Transverse colon (tissue), 4 donors: ENCODE results near the gene ENPP5. TPM values are rescaled to one million over a fixed set of nuclear protein-coding genes. Genes with fewer than 3 reads are reported as not detected.
"Not testable (repeated sequence)": the region's sequence is repeated elsewhere in the genome, so short reads cannot be mapped to it uniquely, and the experiment has no call there.

ENCODE experiments used
- DNase-seq: peaks from one replicate; pipeline ENCODE4 v3.0.0-alpha.2; 2019
- H3K27ac ChIP-seq, 4 donors: fragments of 200-600 bp; sonication (generic); 2 replicates each; pipeline ENCODE4 v1.5.1; 2016 to 2018; ENCODE audit warnings: inconsistent platforms in 4 of 4
- H3K27me3 ChIP-seq: fragments of 200-600 bp; sonication (generic); 2 replicates; pipeline ENCODE4 v1.5.1; 2017; ENCODE audit warnings: inconsistent platforms
- H3K36me3 ChIP-seq, 4 donors: fragments of 200-600 bp; sonication (generic); 2 replicates each; pipeline ENCODE4 v1.5.1; 2017 to 2019; ENCODE audit warnings: inconsistent platforms in 4 of 4
- H3K4me1 ChIP-seq, 4 donors: fragments of 200-600 bp; sonication (generic); 2 replicates each; pipeline ENCODE4 v1.5.1; 2017 to 2020; ENCODE audit warnings: inconsistent platforms in 4 of 4
- H3K4me3 ChIP-seq, 4 donors: fragments of 200-600 bp; sonication (generic); 1 replicate in 1 of 4; 2 replicates in 3 of 4; pipeline versions ENCODE4 v1.5.1 to v1.6.1; 2017 to 2019; ENCODE audit warnings: inconsistent platforms in 4 of 4
- H3K9me3 ChIP-seq, 2 donors: fragments of 200-600 bp; sonication (generic); 2 replicates each; pipeline ENCODE4 v1.5.1; 2017 to 2019; ENCODE audit warnings: inconsistent platforms in 2 of 2
- CTCF ChIP-seq, 5 experiments: fragments of 200-600 bp in 3 of 5; fragments of 450-650 bp in 2 of 5; sonication (generic) in 3 of 5; IDR thresholded peaks; 1 replicate in 2 of 5; 2 replicates in 3 of 5; pipeline ENCODE4 v1.5.1; 2016 to 2017; ENCODE audit warnings: antibody characterized with exemption in 5 of 5, inconsistent platforms in 3 of 5, mild to moderate bottlenecking in 2 of 5, moderate library complexity in 1 of 5
- EP300 ChIP-seq: sonication (generic); formaldehyde crosslinking; IDR thresholded peaks from one replicate; pipeline ENCODE4 v1.6.1; 2017; ENCODE audit warnings: antibody characterized with exemption, low read depth
- POLR2A ChIP-seq: fragments of 450-650 bp; IDR thresholded peaks from one replicate; pipeline ENCODE4 v1.6.1; 2016; ENCODE audit warnings: antibody characterized with exemption, mild to moderate bottlenecking, moderate library complexity
- POLR2AphosphoS5 ChIP-seq, 3 donors: sonication (generic); formaldehyde crosslinking; IDR thresholded peaks; one replicate each; pipeline ENCODE4 v1.6.1; 2016; ENCODE audit warnings: antibody characterized with exemption in 3 of 3
- WGBS, 2 donors: methylation state at CpG; one replicate each; pipeline ENCODE4 v1.1.5; 2018; ENCODE audit warnings: low coverage in 1 of 2; 5-methylcytosine and 5-hydroxymethylcytosine counted together
- in situ Hi-C, 4 donors: fragments of 200-750 bp; cut with MboI; loops; one replicate each; pipeline versions ENCODE4 v1.15.0 to v1.15.1; 2017; ENCODE audit warnings: low sequenced_read_pairs in 3 of 4, low pct_ligation_motif_present in 1 of 4, low pct_unique_long_range_greater_than_20kb in 1 of 4
- intact Hi-C: fragments of 100-400 bp; cut with DNase I; formaldehyde crosslinking; loops from one replicate; pipeline ENCODE4 v1.15.1; 2023; ENCODE audit warnings: low total_unique reads
- total RNA-seq, 4 donors: library from RNA; depleted of rRNA; stranded (reverse); fragments of >200 nt; gene quantifications; one replicate each; pipeline ENCODE4 v1.1.0, GENCODE V29; 2016

Gene ENPP5
- total RNA-seq, 4 donors from 2014 or later: 3.3 to 5.5 TPM; not detected in 2

DNA sequence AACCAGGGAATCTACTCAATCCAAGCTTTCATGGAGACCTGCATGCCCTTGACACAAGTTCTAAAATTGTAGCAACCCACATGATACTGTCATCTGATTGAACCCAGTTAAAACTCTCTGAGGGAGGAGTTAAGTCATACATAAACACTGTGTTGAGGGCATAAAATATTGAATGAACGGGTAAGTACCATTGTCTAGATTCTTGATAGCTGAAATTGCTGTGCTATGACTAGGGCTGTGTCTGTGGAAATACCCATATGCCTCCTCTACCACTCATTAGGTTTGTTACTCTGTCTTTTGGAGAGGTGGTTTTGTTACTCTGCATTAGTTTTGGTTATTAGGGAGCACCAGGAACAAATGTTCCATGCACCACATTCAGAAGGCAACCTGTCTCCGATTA is 33.4 kb downstream of the ENPP5 start:
- intact Hi-C loops (no loop called here), in situ Hi-C loops (no loop called here)
- no peaks in the 10 kb centered on the region for H3K9me3 ChIP-seq
- no peak overlapping the region for H3K4me3 ChIP-seq
- H3K36me3 ChIP-seq: peaks cover 0 to 6% (median 0%) of the 10 kb centered on the region in 4 donors
- no peaks in the 10 kb centered on the region for H3K27me3 ChIP-seq
- no peak for TF ChIP-seq POLR2A
- TF ChIP-seq CTCF (IDR thresholded peaks at IDR 0.05): no peak
- no peak for TF ChIP-seq POLR2AphosphoS5 (IDR thresholded peaks at IDR 0.05)
- no peak for TF ChIP-seq EP300
- H3K4me1 ChIP-seq: no peaks in the 10 kb centered on the region
- 50 to 68% methylated on average over 1 to 2 of the region's 2 CpGs for WGBS, 2 donors
- H3K27ac ChIP-seq: no peak overlapping the region
- no peak for DNase-seq

GRCh38 chr6:46136831-46137230 is 33.9 kb downstream of the ENPP5 start:
- Histone ChIP-seq H3K36me3 (peaks cover 0 to 5% (median 0%) of the 10 kb centered on the region in 4 donors), H3K4me1 (no peaks in the 10 kb centered on the region), H3K27ac (no peak overlapping the region), H3K4me3 (no peak overlapping the region), H3K9me3 (no peaks in the 10 kb centered on the region), H3K27me3 (no peaks in the 10 kb centered on the region)
- TF ChIP-seq EP300: no peak
- TF ChIP-seq CTCF (IDR thresholded peaks at IDR 0.05): no peak
- TF ChIP-seq POLR2A: no peak
- TF ChIP-seq POLR2AphosphoS5 (IDR thresholded peaks at IDR 0.05): no peak
- WGBS, 2 donors: 84 to 86% methylated on average over 1 to 2 of the region's 2 CpGs
- in situ Hi-C loops: no loop called here
- no peak for DNase-seq
- intact Hi-C loops: no loop called here

- WGBS, 2 donors: 69 to 83% methylated on average over 1 of the region's 1 CpG
- TF ChIP-seq POLR2AphosphoS5 (IDR thresholded peaks at IDR 0.05) (no peak), EP300 (no peak), CTCF (IDR thresholded peaks at IDR 0.05) (no peak), POLR2A (no peak)
- no peak for DNase-seq
- Histone ChIP-seq H3K36me3 (no peaks in the 10 kb centered on the region), H3K27ac (no peak overlapping the region), H3K9me3 (no peaks in the 10 kb centered on the region), H3K4me3 (no peak overlapping the region), H3K27me3 (no peaks in the 10 kb centered on the region), H3K4me1 (peaks cover 0 to 8% (median 6%) of the 10 kb centered on the region in 4 donors)
- intact Hi-C loops: no loop called here
- in situ Hi-C loops: no loop called here
These were observed 35.6 kb downstream of the ENPP5 start for GRCh38 chr6:46135176-46135575.

- DNase-seq: no peak
- intact Hi-C loops: no loop called here
- H3K9me3 ChIP-seq: no peaks in the 10 kb centered on the region
- no peak overlapping the region for H3K4me3 ChIP-seq
- in situ Hi-C loops: no loop called here
- H3K27ac ChIP-seq: no peak overlapping the region
- H3K4me1 ChIP-seq: peaks cover 0 to 9% (median 6%) of the 10 kb centered on the region in 4 donors
- no peaks in the 10 kb centered on the region for H3K36me3 ChIP-seq
- WGBS, 2 donors: 90 to 100% methylated on average over 2 of the region's 2 CpGs
- no peak for TF ChIP-seq POLR2AphosphoS5 (IDR thresholded peaks at IDR 0.05)
- TF ChIP-seq POLR2A: no peak
- no peak for TF ChIP-seq EP300
- no peak for TF ChIP-seq CTCF (IDR thresholded peaks at IDR 0.05)
- H3K27me3 ChIP-seq: no peaks in the 10 kb centered on the region
These were observed 36.6 kb downstream of the ENPP5 start for GRCh38 chr6:46134216-46134615.

DNA sequence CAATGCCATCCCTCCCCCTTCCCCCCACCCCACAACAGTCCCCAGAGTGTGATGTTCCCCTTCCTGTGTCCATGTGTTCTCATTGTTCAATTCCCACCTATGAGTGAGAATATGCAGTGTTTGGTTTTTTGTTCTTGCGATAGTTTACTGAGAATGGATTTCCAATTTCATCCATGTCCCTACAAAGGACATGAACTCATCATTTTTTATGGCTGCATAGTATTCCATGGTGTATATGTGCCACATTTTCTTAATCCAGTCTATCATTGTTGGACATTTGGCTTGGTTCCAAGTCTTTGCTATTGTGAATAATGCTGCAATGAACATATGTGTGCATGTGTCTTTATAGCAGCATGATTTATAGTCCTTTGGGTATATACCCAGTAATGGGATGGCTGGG is 39.5 kb downstream of the ENPP5 start:
- in situ Hi-C loops, DNase-seq, H3K27me3 ChIP-seq, H3K4me3 ChIP-seq, H3K27ac ChIP-seq, H3K36me3 ChIP-seq, intact Hi-C loops, H3K9me3 ChIP-seq: not testable (repeated sequence)
- peaks cover 0 to 23% (median 9%) of the 10 kb centered on the region in 4 donors for H3K4me1 ChIP-seq
- 100% methylated on average over 1 of the region's 1 CpG; no CpG with 5 or more reads in 1 of the 2 donors for WGBS, 2 donors
